K562 (cell line): ENCODE measurements around the gene SACM1L. TPM values are rescaled to one million over a fixed set of nuclear protein-coding genes. Genes with fewer than 3 reads are reported as not detected.

Source experiments
- ATF7 ChIP-seq: fragments of 450-650 bp; IDR thresholded peaks from 2 replicates; pipeline ENCODE4 v1.7.1; 2014; ENCODE audit warnings: mild to moderate bottlenecking, moderate library complexity
- E2F3 ChIP-seq: fragments of 250-450 bp; sonication (Bioruptor Pico); IDR thresholded peaks from 2 replicates; pipeline ENCODE4 v1.4.0; 2020; ENCODE audit warnings: mild to moderate bottlenecking
- ETV1 ChIP-seq: fragments of 450-650 bp; conservative IDR thresholded peaks from 2 replicates; pipeline ENCODE4 v1.6.1; 2016; ENCODE audit warnings: missing genetic modification characterization, control low read depth, low read depth, missing compliant biosample characterization
- EZH2 ChIP-seq: IDR thresholded peaks from 2 replicates; pipeline ENCODE4 v1.6.1; 2012; ENCODE audit warnings: low read depth, mild to moderate bottlenecking, inconsistent platforms, low read length, borderline replicate concordance
- FIP1L1 ChIP-seq: fragments of 200-400 bp; formaldehyde crosslinking; IDR thresholded peaks from 2 replicates; pipeline ENCODE4 v1.6.1; 2018; ENCODE audit warnings: mild to moderate bottlenecking, low read depth, low read length; ENCODE audit not compliant: poor library complexity, severe bottlenecking
- FOS ChIP-seq: IDR thresholded peaks from 3 replicates; pipeline ENCODE4 v1.6.1; 2011; ENCODE audit not compliant: insufficient read length; ENCODE audit errors: extremely low read depth
- HNRNPL ChIP-seq: fragments of 200-400 bp; formaldehyde crosslinking; IDR thresholded peaks from 2 replicates; pipeline ENCODE4 v1.6.1; 2017; ENCODE audit warnings: low read depth, mild to moderate bottlenecking, low read length
- KDM4B ChIP-seq, 2 experiments: fragments of 450-650 bp in 1 of 2; sonication (generic) in 1 of 2; IDR thresholded peaks; 2 replicates each; pipeline ENCODE4 v1.6.1; 2016 to 2017; ENCODE audit warnings: borderline replicate concordance in 2 of 2, antibody characterized with exemption in 1 of 2, low read depth in 1 of 2, mild to moderate bottlenecking in 1 of 2
- KLF6 ChIP-seq: fragments of 250-450 bp; sonication (Bioruptor Pico); IDR thresholded peaks from 2 replicates; pipeline ENCODE4 v1.4.0; 2020; ENCODE audit warnings: mild to moderate bottlenecking, moderate library complexity, borderline replicate concordance
- L3MBTL2 ChIP-seq: fragments of 450-650 bp; IDR thresholded peaks from 2 replicates; pipeline ENCODE4 v1.6.1; 2016; ENCODE audit warnings: mild to moderate bottlenecking, moderate library complexity
- MNT ChIP-seq, 2 experiments: fragments of 450-650 bp; conservative IDR thresholded peaks; 2 replicates each; pipeline ENCODE4 v1.6.1; 2017; ENCODE audit warnings: mild to moderate bottlenecking in 2 of 2, moderate library complexity in 2 of 2
- MTA1 ChIP-seq: fragments of 450-650 bp; IDR thresholded peaks from 2 replicates; pipeline ENCODE4 v1.6.1; 2017; ENCODE audit warnings: borderline replicate concordance
- MYC ChIP-seq, 2 experiments: fragments of 250-450 bp in 1 of 2; sonication (Bioruptor Pico) in 1 of 2; IDR thresholded peaks; 2 replicates each; pipeline versions ENCODE4 v1.5.1 to v1.6.1; 2012 to 2021; ENCODE audit warnings: low read depth in 2 of 2, borderline replicate concordance in 1 of 2, improper control_type of control experiment in 1 of 2, low read length in 1 of 2, mild to moderate bottlenecking in 1 of 2, moderate library complexity in 1 of 2
- NCOA1 ChIP-seq: fragments of 450-650 bp; IDR thresholded peaks from 2 replicates; pipeline ENCODE4 v1.6.1; 2016; ENCODE audit warnings: low read depth
- NCOA6 ChIP-seq: fragments of 450-650 bp; IDR thresholded peaks from 2 replicates; pipeline ENCODE4 v1.6.1; 2017; ENCODE audit warnings: mild to moderate bottlenecking
- PHF21A ChIP-seq: fragments of 450-650 bp; IDR thresholded peaks from 2 replicates; pipeline ENCODE4 v1.6.1; 2017; ENCODE audit warnings: low read depth, borderline replicate concordance
- RNF2 ChIP-seq: sonication (generic); IDR thresholded peaks from 2 replicates; pipeline ENCODE4 v1.6.1; 2016
- SIN3B ChIP-seq: fragments of 450-650 bp; IDR thresholded peaks from 2 replicates; pipeline ENCODE4 v1.6.1; 2017; ENCODE audit warnings: low read depth, mild to moderate bottlenecking, moderate library complexity
- SMARCC2 ChIP-seq: fragments of 450-650 bp; IDR thresholded peaks from 2 replicates; pipeline ENCODE4 v1.6.1; 2017; ENCODE audit warnings: antibody characterized with exemption, moderate library complexity, mild to moderate bottlenecking, low read depth
- SNIP1 ChIP-seq: fragments of 450-650 bp; IDR thresholded peaks from 2 replicates; pipeline ENCODE4 v1.7.1; 2017; ENCODE audit warnings: low read depth, mild to moderate bottlenecking
- ZC3H11A ChIP-seq: IDR thresholded peaks from 2 replicates; pipeline ENCODE4 v1.6.1; 2012; ENCODE audit warnings: low read depth, low read length, improper control_type of control experiment
- ZNF121 ChIP-seq: sonication (generic); formaldehyde crosslinking; conservative IDR thresholded peaks from 2 replicates; pipeline ENCODE4 v1.8.0; 2022; ENCODE audit warnings: missing genetic modification reagents
- polyA plus RNA-seq, 8 experiments: library from polyadenylated mRNA; depleted of rRNA in 4 of 8; stranded (reverse) in 5 of 8; unstranded in 3 of 8; fragments of >200 nt; fragmentation: Nextera tagmentation in 2 of 8; fragmentation: Illumina TruSeq in 1 of 8; extraction: Ambion mirVana in 2 of 8; extraction: Trizol in 1 of 8; gene quantifications; 2 replicates each; pipeline versions ENCODE4 v1.2.1 to v1.2.3, GENCODE V29; 2011 to 2014; ENCODE audit warnings: inconsistent platforms in 1 of 8, missing spikeins in 1 of 8
- total RNA-seq, 7 experiments: library from RNA; depleted of rRNA in 6 of 7; stranded (reverse); fragments of >200 nt in 6 of 7; fragmentation: Illumina TruSeq in 2 of 7; extraction: Trizol in 2 of 7; gene quantifications; 2 replicates each; pipeline versions ENCODE4 v1.2.1 to v1.2.3, GENCODE V29; 2011 to 2021; ENCODE audit warnings: low replicate concordance in 1 of 7
- TF ChIP-seq, protein P1 (sequence below): fragments of 450-650 bp; IDR thresholded peaks from 2 replicates; pipeline ENCODE4 v1.6.1; 2017; ENCODE audit warnings: mild to moderate bottlenecking, moderate library complexity
- TF ChIP-seq, protein P2 (sequence below): fragments of 250-450 bp; sonication (Bioruptor Pico); IDR thresholded peaks from 2 replicates; pipeline ENCODE4 v1.4.0; 2020; ENCODE audit warnings: borderline replicate concordance

The SACM1L gene
- total and polyA plus RNA-seq, 9 of the 15 experiments (the other 6 are each of a cell fraction or from before 2014, with no cell fraction given) = 25.7 to 67.2 (median 40.3) TPM

DNA sequence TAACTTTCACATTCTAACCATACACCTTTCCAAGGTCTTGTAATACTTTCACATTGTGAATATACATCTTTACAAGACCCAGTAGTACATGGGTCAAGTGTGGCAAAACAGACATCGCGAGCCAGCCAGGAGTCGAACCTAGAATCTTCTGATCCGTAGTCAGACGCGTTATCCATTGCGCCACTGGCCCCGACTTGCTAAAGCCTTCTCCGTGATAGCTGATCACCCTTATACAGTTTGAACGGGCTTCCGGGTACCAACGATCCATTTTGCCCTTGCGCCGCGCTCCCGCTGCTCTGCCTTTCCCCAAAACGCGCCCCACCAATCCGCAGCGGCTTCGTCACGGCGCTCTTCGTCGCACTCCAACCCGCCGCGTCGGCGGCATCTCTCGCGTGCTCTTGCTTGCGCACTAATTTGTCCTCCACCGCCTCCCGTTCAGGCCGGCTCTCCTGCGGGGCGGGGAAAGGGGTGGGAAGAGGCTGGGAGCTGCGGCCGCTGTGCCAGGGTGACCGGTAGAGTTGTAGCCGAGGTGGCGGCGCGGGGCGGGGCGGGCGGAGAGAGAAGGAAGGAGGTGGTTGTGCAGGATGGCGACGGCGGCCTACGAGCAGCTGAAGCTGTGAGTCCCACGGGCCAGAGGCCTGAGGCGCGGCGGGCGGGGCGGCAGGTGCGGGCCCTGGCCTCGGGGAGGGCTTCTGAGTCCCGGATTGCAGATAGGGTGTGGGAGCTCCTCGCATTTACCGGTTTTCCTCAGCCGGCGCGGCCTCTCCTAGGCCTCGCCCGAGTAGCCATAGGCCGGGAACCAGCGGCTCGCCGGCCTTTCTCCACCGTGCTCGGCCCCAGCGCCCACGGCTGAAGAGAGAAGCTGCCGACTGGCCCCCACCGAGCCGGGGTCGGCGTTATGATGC, at the start of gene SACM1L (continued):
- TF ChIP-seq, protein P1, sequence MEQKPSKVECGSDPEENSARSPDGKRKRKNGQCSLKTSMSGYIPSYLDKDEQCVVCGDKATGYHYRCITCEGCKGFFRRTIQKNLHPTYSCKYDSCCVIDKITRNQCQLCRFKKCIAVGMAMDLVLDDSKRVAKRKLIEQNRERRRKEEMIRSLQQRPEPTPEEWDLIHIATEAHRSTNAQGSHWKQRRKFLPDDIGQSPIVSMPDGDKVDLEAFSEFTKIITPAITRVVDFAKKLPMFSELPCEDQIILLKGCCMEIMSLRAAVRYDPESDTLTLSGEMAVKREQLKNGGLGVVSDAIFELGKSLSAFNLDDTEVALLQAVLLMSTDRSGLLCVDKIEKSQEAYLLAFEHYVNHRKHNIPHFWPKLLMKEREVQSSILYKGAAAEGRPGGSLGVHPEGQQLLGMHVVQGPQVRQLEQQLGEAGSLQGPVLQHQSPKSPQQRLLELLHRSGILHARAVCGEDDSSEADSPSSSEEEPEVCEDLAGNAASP = no peak
- TF ChIP-seq MNT (conservative IDR thresholded peaks at IDR 0.05) = peak; percentile 84 to 93
- TF ChIP-seq, protein P2, sequence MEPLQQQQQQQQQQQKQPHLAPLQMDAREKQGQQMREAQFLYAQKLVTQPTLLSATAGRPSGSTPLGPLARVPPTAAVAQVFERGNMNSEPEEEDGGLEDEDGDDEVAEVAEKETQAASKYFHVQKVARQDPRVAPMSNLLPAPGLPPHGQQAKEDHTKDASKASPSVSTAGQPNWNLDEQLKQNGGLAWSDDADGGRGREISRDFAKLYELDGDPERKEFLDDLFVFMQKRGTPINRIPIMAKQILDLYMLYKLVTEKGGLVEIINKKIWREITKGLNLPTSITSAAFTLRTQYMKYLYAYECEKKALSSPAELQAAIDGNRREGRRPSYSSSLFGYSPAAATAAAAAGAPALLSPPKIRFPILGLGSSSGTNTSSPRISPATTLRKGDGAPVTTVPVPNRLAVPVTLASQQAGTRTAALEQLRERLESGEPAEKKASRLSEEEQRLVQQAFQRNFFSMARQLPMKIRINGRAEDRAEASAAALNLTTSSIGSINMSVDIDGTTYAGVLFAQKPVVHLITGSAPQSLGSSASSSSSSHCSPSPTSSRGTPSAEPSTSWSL (CRISPR knock-in tag) = 0 out of 2 replicates have a peak, but pooled peaks have one; percentile 90
- no peak for TF ChIP-seq EZH2
- TF ChIP-seq FOS = peak; percentile 40
- peak; percentile 89; the same call in 1 of the 2 replicates for TF ChIP-seq MTA1
- TF ChIP-seq NCOA6 = no peak
- peak; percentile 87 for TF ChIP-seq ATF7
- TF ChIP-seq L3MBTL2 = peak; percentile 97
- TF ChIP-seq HNRNPL = peak; percentile 83
- TF ChIP-seq ETV1 (tag) = peak; percentile 95
- TF ChIP-seq KDM4B (IDR thresholded peaks at IDR 0.05; ENCODE audit: borderline replicate concordance in 2 of 2, low read depth in 1 of 2) = peak in 1 of 2 experiments; percentile 39; a peak in 1 of 4 replicates
- TF ChIP-seq MYC (IDR thresholded peaks at IDR 0.05; ENCODE audit: low read depth, low read length) = peak; percentile 86
- peak; percentile 45; the same call in 1 of the 2 replicates for TF ChIP-seq MYC (CRISPR knock-in tag; IDR thresholded peaks at IDR 0.05; ENCODE audit: borderline replicate concordance, low read depth)
- no peak for TF ChIP-seq SMARCC2
- TF ChIP-seq ZC3H11A = no peak
- TF ChIP-seq SNIP1 = no peak
- TF ChIP-seq KLF6 (CRISPR knock-in tag) = 0 out of 2 replicates have a peak, but pooled peaks have one; percentile 41
- TF ChIP-seq SIN3B = peak; percentile 26; the same call in 1 of the 2 replicates
- peak; percentile 12; the same call in 1 of the 2 replicates for TF ChIP-seq PHF21A
- TF ChIP-seq E2F3 (CRISPR knock-in tag) = peak; percentile 66; the same call in 1 of the 2 replicates
- no peak for TF ChIP-seq ZNF121
- TF ChIP-seq NCOA1 = 0 out of 2 replicates have a peak, but pooled peaks have one; percentile 36
- peak; percentile 94 for TF ChIP-seq RNF2
- peak; percentile 81 for TF ChIP-seq FIP1L1
